HEK293 (cell line): ENCODE results near the gene NIPSNAP3A.

Experiments used
- CTCF ChIA-PET: fragments of 350-600 bp; formaldehyde crosslinking; extraction: SDS; loops from one replicate; lab custom pipeline; 2021; ENCODE audit warnings: antibody characterized with exemption; lab: Yijun Ruan, JAX
- POLR2A ChIA-PET: fragments of 300-600 bp; formaldehyde crosslinking; extraction: SDS; loops from one replicate; lab custom pipeline; 2020; ENCODE audit warnings: antibody characterized with exemption, inconsistent platforms; lab: Yijun Ruan, JAX
- H3K27ac ChIP-seq: fragments of 200-500 bp; sonication (Bioruptor generic); 2 replicates; pipeline ENCODE4 v1.5.1; 2014; ENCODE audit warnings: low read depth, low read length, control low read depth, inconsistent platforms; ENCODE audit errors: extremely low read depth
- H3K36me3 ChIP-seq, 2 experiments: fragments of 200-500 bp in 1 of 2; sonication (Bioruptor generic) in 1 of 2; 1 replicate in 1 of 2; 2 replicates in 1 of 2; pipeline ENCODE4 v1.5.1; 2014 to 2017; ENCODE audit warnings: inconsistent platforms in 2 of 2, low read length in 2 of 2; ENCODE audit not compliant: control insufficient read depth in 2 of 2, insufficient read depth in 1 of 2
- H3K4me1 ChIP-seq: fragments of 200-500 bp; sonication (Bioruptor generic); 2 replicates; pipeline ENCODE4 v1.5.1; 2014; ENCODE audit warnings: mild to moderate bottlenecking, low read length, inconsistent platforms; ENCODE audit not compliant: control insufficient read depth, insufficient read depth
- H3K4me3 ChIP-seq: 2 replicates; pipeline ENCODE4 v1.5.1; 2011; ENCODE audit warnings: low read depth, mild to moderate bottlenecking, control low read depth, low read length, moderate library complexity
- H3K9me3 ChIP-seq: fragments of 200-500 bp; sonication (Bioruptor generic); 2 replicates; pipeline ENCODE4 v1.5.1; 2014; ENCODE audit warnings: low read depth, low read length, inconsistent platforms; ENCODE audit not compliant: control insufficient read depth, insufficient read depth
- BCL11A ChIP-seq: fragments of 450-650 bp; formaldehyde crosslinking; IDR thresholded peaks from 2 replicates; pipeline ENCODE4 v1.5.1; 2016; ENCODE audit warnings: low read depth, missing biosample characterization, missing genetic modification characterization
- GFI1B ChIP-seq: fragments of 450-650 bp; formaldehyde crosslinking; IDR thresholded peaks from 2 replicates; pipeline ENCODE4 v1.5.1; 2016; ENCODE audit warnings: missing biosample characterization, missing genetic modification characterization
- KLF16 ChIP-seq: fragments of 450-650 bp; formaldehyde crosslinking; IDR thresholded peaks from 2 replicates; pipeline ENCODE4 v1.5.1; 2017; ENCODE audit warnings: missing biosample characterization, missing genetic modification characterization
- KLF9 ChIP-seq: fragments of 450-650 bp; formaldehyde crosslinking; IDR thresholded peaks from 2 replicates; pipeline ENCODE4 v1.5.1; 2016; ENCODE audit warnings: missing biosample characterization, missing genetic modification characterization, low read depth
- SP7 ChIP-seq: fragments of 450-650 bp; formaldehyde crosslinking; IDR thresholded peaks from 2 replicates; pipeline ENCODE4 v1.5.1; 2016; ENCODE audit warnings: missing biosample characterization, missing genetic modification characterization
- TRIM28 ChIP-seq: IDR thresholded peaks from 2 replicates; pipeline ENCODE4 v1.6.1; 2011; ENCODE audit warnings: low read length, control low read depth, borderline replicate concordance
- YY2 ChIP-seq: fragments of 450-650 bp; formaldehyde crosslinking; IDR thresholded peaks from 2 replicates; pipeline ENCODE4 v1.5.1; 2016; ENCODE audit warnings: missing biosample characterization, missing genetic modification characterization
- ZBTB1 ChIP-seq: fragments of 450-650 bp; formaldehyde crosslinking; IDR thresholded peaks from 2 replicates; pipeline ENCODE4 v1.5.1; 2016; ENCODE audit warnings: missing biosample characterization, missing genetic modification characterization
- ZFP41 ChIP-seq: fragments of 450-650 bp; formaldehyde crosslinking; IDR thresholded peaks from 2 replicates; pipeline ENCODE4 v1.5.1; 2016; ENCODE audit warnings: missing biosample characterization, missing genetic modification characterization, borderline replicate concordance
- ZIC2 ChIP-seq: fragments of 450-650 bp; formaldehyde crosslinking; IDR thresholded peaks from 2 replicates; pipeline ENCODE4 v1.5.1; 2016; ENCODE audit warnings: missing biosample characterization, missing genetic modification characterization
- ZNF112 ChIP-seq: fragments of 450-650 bp; formaldehyde crosslinking; IDR thresholded peaks from 2 replicates; pipeline ENCODE4 v1.5.0; 2017; ENCODE audit warnings: missing biosample characterization, missing genetic modification characterization
- ZNF2 ChIP-seq: fragments of 450-650 bp; formaldehyde crosslinking; IDR thresholded peaks from 2 replicates; pipeline ENCODE4 v1.5.1; 2016; ENCODE audit warnings: missing biosample characterization, missing genetic modification characterization
- ZNF354C ChIP-seq: fragments of 450-650 bp; formaldehyde crosslinking; IDR thresholded peaks from 2 replicates; pipeline ENCODE4 v1.5.1; 2016; ENCODE audit warnings: missing biosample characterization, missing genetic modification characterization, low read depth, borderline replicate concordance
- ZNF510 ChIP-seq: fragments of 450-650 bp; formaldehyde crosslinking; IDR thresholded peaks from 2 replicates; pipeline ENCODE4 v1.5.1; 2018; ENCODE audit warnings: mild to moderate bottlenecking, missing genetic modification characterization, missing biosample characterization; ENCODE audit not compliant: insufficient replicate concordance
- ZNF514 ChIP-seq: fragments of 450-650 bp; formaldehyde crosslinking; IDR thresholded peaks from 2 replicates; pipeline ENCODE4 v1.5.1; 2016; ENCODE audit warnings: missing biosample characterization, missing genetic modification characterization
- ZNF518A ChIP-seq: fragments of 450-650 bp; formaldehyde crosslinking; conservative IDR thresholded peaks from 2 replicates; pipeline ENCODE4 v1.5.1; 2016; ENCODE audit warnings: low read depth, missing biosample characterization, missing genetic modification characterization
- ZNF548 ChIP-seq: fragments of 450-650 bp; formaldehyde crosslinking; IDR thresholded peaks from 2 replicates; pipeline ENCODE4 v1.5.1; 2016; ENCODE audit warnings: missing biosample characterization, missing genetic modification characterization
- ZNF585B ChIP-seq: fragments of 450-650 bp; formaldehyde crosslinking; IDR thresholded peaks from 2 replicates; pipeline ENCODE4 v1.5.1; 2016; ENCODE audit warnings: missing biosample characterization, missing genetic modification characterization
- ZNF610 ChIP-seq: fragments of 450-650 bp; formaldehyde crosslinking; IDR thresholded peaks from 2 replicates; pipeline ENCODE4 v1.5.1; 2016; ENCODE audit warnings: missing biosample characterization, missing genetic modification characterization, borderline replicate concordance
- ZNF629 ChIP-seq: fragments of 450-650 bp; formaldehyde crosslinking; IDR thresholded peaks from 2 replicates; pipeline ENCODE4 v1.5.1; 2017; ENCODE audit warnings: missing biosample characterization, missing genetic modification characterization
- ZNF660 ChIP-seq: fragments of 450-650 bp; IDR thresholded peaks from 2 replicates; pipeline ENCODE4 v1.5.1; 2018; ENCODE audit warnings: missing biosample characterization, mild to moderate bottlenecking, missing genetic modification characterization
- ZNF670 ChIP-seq: fragments of 450-650 bp; formaldehyde crosslinking; IDR thresholded peaks from 2 replicates; pipeline ENCODE4 v1.5.1; 2016; ENCODE audit warnings: missing biosample characterization, missing genetic modification characterization, low read depth
- ZNF692 ChIP-seq: fragments of 450-650 bp; formaldehyde crosslinking; IDR thresholded peaks from 2 replicates; pipeline ENCODE4 v1.5.1; 2016; ENCODE audit warnings: missing biosample characterization, missing genetic modification characterization
- ZNF704 ChIP-seq: fragments of 450-650 bp; formaldehyde crosslinking; IDR thresholded peaks from 2 replicates; pipeline ENCODE4 v1.5.1; 2016; ENCODE audit warnings: missing biosample characterization, missing genetic modification characterization
- ZSCAN30 ChIP-seq: fragments of 450-650 bp; IDR thresholded peaks from 2 replicates; pipeline ENCODE4 v1.5.1; 2018; ENCODE audit warnings: missing biosample characterization, mild to moderate bottlenecking, missing genetic modification characterization, moderate library complexity

NIPSNAP3A gene

GRCh38 chr9:104800068-104800785 is 52.7 kb downstream of the NIPSNAP3A start:
- ChIA-PET POLR2A (no interaction called here), CTCF (interaction anchor here (0.7 to 1.9 kb wide), 2 partner anchors 9 to 356 kb away, joined by 3 to 6 read pairs; no protein-coding TSS in a partner anchor)
- Histone ChIP-seq H3K9me3 (no peaks in the 10 kb centered on the region), H3K4me1 (peaks cover 10% of the 10 kb centered on the region; the same call in 1 of the 2 replicates), H3K4me3 (no peak overlapping the region), H3K36me3 (peaks cover 0 to 4% of the 10 kb centered on the region in 2 experiments; a peak in 1 of 3 replicates), H3K27ac (no peak overlapping the region)
- TF ChIP-seq KLF16 (tag by site-specific recombination) (no peak), KLF9 (tag by site-specific recombination) (no peak), ZNF514 (tag by site-specific recombination) (no peak), TRIM28 (no peak), SP7 (tag by site-specific recombination) (no peak)

DNA sequence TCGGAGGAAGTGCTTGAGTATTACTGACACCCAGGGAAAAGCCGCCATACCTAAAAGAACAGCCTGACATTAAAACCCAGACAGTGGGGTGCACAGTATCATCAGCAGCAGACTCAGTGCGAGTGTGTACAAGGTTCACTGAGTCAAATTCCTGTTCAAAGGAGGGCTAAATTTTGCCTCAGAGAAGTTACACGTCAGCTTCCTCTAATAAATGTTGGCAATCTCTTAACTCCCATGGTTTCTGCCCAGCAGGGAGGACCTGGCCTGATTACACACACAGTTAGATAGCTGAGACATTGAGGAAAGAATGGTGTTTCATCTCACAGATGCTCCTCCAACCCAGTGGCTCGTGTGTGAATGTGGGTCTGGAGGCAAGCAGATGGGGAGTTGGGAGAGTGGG is 54.6 kb downstream of the NIPSNAP3A start:
- TF ChIP-seq ZIC2 (tag by site-specific recombination) (peak; percentile 68; the same call in 1 of the 2 replicates), ZNF660 (tag by site-specific recombination) (peak; percentile 91), ZNF518A (tag by site-specific recombination) (no peak), ZNF548 (tag by site-specific recombination) (no peak), ZNF629 (tag by site-specific recombination) (no peak)
- CTCF ChIA-PET = interaction anchor here (2.0 kb wide), 1 partner anchor 22 kb away, joined by 5 read pairs; no protein-coding TSS in a partner anchor

DNA sequence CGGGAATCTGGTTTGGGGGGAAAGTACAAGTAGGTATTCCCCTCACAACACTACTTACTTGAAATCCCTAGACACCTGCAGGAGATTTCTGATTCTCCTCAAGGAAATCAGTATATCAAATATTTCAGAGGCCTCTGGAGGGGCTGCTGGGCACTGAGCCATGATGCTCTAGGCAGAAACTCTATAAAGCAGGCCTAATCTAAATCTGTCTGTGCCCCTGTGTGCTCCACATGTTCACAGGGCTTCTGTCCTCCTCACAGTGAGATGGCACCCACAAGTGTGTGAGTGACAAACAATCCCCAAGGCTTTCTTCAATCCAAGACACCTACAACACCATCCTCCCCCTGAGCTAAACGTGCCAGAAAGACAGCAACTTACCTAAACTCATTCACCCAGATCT is 55.4 kb downstream of the NIPSNAP3A start:
- no peaks in the 10 kb centered on the region for H3K36me3 ChIP-seq
- TF ChIP-seq ZNF585B (tag by site-specific recombination) (no peak), ZSCAN30 (tag by site-specific recombination) (no peak), ZNF692 (tag by site-specific recombination) (no peak), ZNF2 (tag by site-specific recombination) (no peak), ZNF670 (no peak), ZNF112 (tag by site-specific recombination) (no peak), ZNF610 (tag by site-specific recombination) (no peak), ZNF510 (tag by site-specific recombination) (no peak), BCL11A (tag by site-specific recombination) (no peak), GFI1B (tag by site-specific recombination) (no peak), ZFP41 (no peak), YY2 (tag by site-specific recombination) (no peak), ZNF354C (tag by site-specific recombination) (no peak), ZBTB1 (tag by site-specific recombination) (no peak), ZNF704 (tag by site-specific recombination) (no peak)
- POLR2A ChIA-PET = no interaction called here
- H3K9me3 ChIP-seq = no peaks in the 10 kb centered on the region
- CTCF ChIA-PET = interaction anchor here (1.2 to 2.0 kb wide), 2 partner anchors 22 to 612 kb away, joined by 3 to 5 read pairs; no protein-coding TSS in a partner anchor
- no peak overlapping the region for H3K27ac ChIP-seq
- no peak overlapping the region for H3K4me3 ChIP-seq
- H3K4me1 ChIP-seq = no peaks in the 10 kb centered on the region

More for the DNA sequence above, 54.6 kb downstream of the NIPSNAP3A start:
- H3K36me3 ChIP-seq = no peaks in the 10 kb centered on the region
- H3K4me3 ChIP-seq = no peak overlapping the region
- no peaks in the 10 kb centered on the region for H3K4me1 ChIP-seq
- H3K9me3 ChIP-seq = no peaks in the 10 kb centered on the region
- H3K27ac ChIP-seq = no peak overlapping the region
- POLR2A ChIA-PET = no interaction called here
